BE2C (cell line): ENCODE results near the gene MRAP2.

Experiments
- DNase-seq: peaks from one replicate; pipeline ENCODE4 v3.0.0-alpha.2; 2020
- H3K27me3 ChIP-seq: fragments of 250-450 bp; sonication (Bioruptor Pico); 2 replicates; pipeline ENCODE4 v1.5.1; 2020; ENCODE audit warnings: mild to moderate bottlenecking
- H3K36me3 ChIP-seq: fragments of 250-450 bp; sonication (Bioruptor Pico); 2 replicates; pipeline ENCODE4 v1.5.1; 2020; ENCODE audit warnings: mild to moderate bottlenecking
- H3K4me1 ChIP-seq: fragments of 250-450 bp; sonication (Bioruptor Pico); 2 replicates; pipeline ENCODE4 v1.5.1; 2020
- H3K4me3 ChIP-seq: 2 replicates; pipeline ENCODE4 v1.5.1; 2011; ENCODE audit warnings: low read depth, low read length
- H3K9me3 ChIP-seq: fragments of 250-450 bp; sonication (Bioruptor Pico); 2 replicates; pipeline ENCODE4 v1.5.1; 2020
- CTCF ChIP-seq: IDR thresholded peaks from 2 replicates; pipeline ENCODE4 v1.5.1; 2012; ENCODE audit warnings: mild to moderate bottlenecking, low read depth, low read length

MRAP2 gene

GRCh38 chr6:84139311-84139710 is 105.7 kb downstream of the MRAP2 start:
- Histone ChIP-seq H3K36me3 (peaks cover 2% of the 10 kb centered on the region; the same call in 1 of the 2 replicates), H3K4me1 (no peaks in the 10 kb centered on the region)

More at GRCh38 chr6:84139311-84139710, 105.7 kb downstream of the MRAP2 start:
- Histone ChIP-seq H3K4me3 (no peak overlapping the region), H3K9me3 (no peaks in the 10 kb centered on the region), H3K27me3 (no peaks in the 10 kb centered on the region)
- DNase-seq, result no peak
- TF ChIP-seq CTCF, result no peak
